Endometrium (tissue), 2 donors: ENCODE data around the gene COL23A1.
"Not testable (repeated sequence)": the region's sequence is repeated elsewhere in the genome, so short reads cannot be mapped to it uniquely, and the experiment has no call there.

Experiments
- FAIRE-seq: peaks from 2 replicates; lab custom pipeline; 2012; peaks lifted over from hg19 to GRCh38; lab: Jason Lieb, UNC
- donor health status: control.
- donor health status: control.

Gene COL23A1

GRCh38 chr5:178259623-178260536 lies 330.3 kb downstream of the COL23A1 start:
- no peak for FAIRE-seq

DNA sequence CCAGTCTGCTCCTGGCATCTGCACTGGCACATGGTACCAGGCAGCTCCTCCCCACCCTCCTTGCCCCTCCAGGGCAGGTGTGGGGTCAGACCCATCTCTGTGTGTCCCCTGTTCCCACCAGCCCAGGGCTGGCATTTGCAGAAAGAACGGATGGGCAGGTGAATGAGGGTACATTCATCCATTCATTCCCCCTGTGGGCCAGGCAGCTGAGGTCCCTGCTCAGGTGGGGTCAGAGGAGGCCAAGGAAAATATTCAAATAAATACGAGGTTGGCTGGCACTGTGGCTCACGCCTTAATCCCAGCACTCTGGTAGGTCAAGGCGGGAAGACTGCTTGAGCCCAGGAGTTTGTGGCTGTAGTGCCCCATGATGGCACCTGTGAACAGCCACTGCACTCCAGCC lies 332.5 kb downstream of the COL23A1 start:
- FAIRE-seq: no peak

DNA sequence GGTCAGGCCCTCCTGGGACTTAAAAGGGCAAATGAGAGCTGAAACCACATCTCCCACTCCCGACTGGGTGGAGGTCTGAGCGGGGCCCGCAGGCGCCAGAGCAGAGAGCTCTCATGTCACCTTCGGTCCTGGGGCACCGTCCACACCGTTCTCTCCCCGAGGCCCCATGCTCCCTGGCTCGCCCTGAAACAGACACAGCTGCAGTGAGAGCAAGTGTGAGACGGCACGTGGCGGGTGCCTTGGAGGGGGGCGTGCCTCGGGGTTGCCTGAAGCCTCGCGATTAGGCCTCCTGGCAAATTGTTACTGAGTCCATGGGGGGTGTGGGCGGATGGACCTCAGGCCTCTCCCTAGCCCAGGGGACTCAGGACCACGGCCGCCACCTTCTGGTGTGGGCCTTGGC lies 333.4 kb downstream of the COL23A1 start:
- FAIRE-seq: no peak

DNA sequence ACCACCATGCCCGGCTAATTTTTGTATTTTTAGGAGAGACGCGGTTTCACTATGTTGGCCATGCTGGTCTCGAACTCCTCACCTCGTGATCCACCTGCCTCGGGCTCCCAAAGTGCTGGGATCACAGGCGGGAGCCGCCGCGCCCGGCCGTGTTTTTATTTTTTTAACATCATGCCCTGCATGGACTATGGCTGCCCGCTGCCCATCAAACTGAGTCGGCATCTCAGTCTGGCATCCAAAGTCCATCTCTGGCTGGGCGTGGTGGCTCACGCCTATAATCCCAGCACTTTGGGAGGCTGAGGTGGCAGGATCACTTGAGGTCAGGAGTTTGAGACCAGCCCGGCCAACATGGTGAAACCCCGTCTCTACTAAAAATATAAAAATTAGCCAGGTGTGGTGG lies 336.6 kb downstream of the COL23A1 start:
- FAIRE-seq: not testable (repeated sequence)

DNA sequence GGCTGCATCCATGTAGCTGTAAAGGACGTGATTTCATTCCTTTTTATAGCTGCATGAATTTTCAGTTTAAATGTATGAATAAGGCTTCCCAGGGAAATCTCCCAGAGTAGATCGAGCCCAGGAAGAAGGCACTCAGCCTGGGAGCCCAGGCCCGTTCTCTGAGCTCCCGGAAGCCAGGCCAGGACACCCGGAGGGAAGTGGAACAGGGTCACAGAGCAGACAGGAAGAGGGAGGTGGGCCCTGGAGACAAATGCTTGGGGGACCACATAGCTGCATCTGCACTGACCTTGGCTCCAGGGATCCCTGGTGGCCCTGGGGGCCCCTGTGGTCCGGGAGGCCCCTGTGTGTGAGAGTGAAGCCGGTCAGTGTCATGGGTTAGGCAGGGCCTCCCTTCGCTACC lies 337.9 kb downstream of the COL23A1 start:
- no peak for FAIRE-seq

DNA sequence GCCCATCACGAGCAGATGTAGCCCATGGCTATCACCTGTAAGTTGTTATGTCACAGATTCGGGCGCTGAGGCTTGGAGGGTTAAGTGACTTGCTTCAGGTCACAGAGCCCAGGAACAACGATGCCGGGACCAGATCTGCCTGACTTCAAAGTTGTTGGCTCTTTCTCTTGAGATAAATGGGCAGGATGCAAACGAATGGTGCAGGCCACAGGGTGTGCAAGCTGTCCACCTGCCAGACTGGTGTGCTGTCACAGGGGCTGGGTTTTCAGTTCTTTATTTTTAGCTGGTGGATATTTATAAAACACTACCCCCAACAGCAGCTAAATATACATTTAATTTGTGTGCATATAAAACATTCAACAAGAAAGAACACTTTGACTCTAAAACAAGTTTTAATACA lies 339.9 kb downstream of the COL23A1 start:
- FAIRE-seq: no peak

- FAIRE-seq: no peak
Measured at GRCh38 chr5:178249191-178249989, 340.8 kb downstream of the COL23A1 start.

- no peak for FAIRE-seq
Measured at GRCh38 chr5:178248750-178249149, 341.4 kb downstream of the COL23A1 start.

- no peak for FAIRE-seq
Measured at GRCh38 chr5:178247481-178248456, 342.4 kb downstream of the COL23A1 start.

DNA sequence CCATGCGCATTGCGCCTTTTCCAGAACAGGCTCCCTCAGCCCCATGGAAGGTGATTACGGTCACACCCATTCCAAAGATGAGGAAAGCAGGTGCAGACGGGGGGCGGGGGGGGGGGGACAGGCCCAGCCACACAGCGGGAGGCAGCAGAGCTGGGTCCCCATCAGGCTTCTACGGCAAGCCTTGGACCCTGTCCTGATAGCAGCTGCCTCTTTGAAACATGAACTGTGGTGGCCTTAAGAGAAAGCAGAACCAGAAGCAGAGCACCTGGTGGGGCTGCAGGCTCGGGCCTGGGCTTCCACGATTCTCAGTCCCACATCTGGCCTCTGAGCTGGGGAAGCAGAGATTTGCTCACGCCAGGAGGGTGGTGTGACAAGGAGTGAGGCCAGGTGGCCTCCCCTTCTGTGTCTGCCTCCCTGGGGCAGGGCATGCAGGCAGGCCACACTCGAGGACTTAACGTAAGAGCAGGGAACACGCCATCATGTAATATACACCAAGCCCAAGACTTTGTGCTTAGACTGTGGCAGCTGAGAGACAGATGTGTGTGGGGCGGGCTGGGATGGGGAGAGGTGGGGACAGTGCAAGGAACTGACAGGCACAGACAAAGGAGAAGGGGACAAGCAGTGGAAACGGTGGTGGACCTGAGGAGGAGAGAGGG lies 343.4 kb downstream of the COL23A1 start:
- FAIRE-seq: no peak

DNA sequence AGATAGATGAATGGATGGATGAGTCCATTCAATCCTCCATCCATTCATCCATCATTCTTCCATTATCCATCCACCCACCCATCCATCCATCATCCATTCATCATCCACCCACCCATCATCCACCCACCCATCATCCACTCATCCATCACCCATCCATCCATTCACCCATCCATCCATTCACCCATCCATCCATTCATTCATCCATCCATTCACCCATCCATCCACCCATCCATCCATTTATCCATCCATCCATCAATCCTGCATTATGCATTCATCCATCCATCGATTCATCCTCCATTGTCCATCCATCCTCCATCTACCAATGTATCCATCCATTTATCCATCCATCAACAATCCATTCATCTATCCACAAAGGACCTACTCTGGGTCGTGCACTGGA lies 344.8 kb downstream of the COL23A1 start:
- FAIRE-seq: no peak

GRCh38 chr5:178244576-178244975 lies 345.6 kb downstream of the COL23A1 start:
- no peak for FAIRE-seq

- no peak for FAIRE-seq
Measured at GRCh38 chr5:178242416-178242815, 347.8 kb downstream of the COL23A1 start.

DNA sequence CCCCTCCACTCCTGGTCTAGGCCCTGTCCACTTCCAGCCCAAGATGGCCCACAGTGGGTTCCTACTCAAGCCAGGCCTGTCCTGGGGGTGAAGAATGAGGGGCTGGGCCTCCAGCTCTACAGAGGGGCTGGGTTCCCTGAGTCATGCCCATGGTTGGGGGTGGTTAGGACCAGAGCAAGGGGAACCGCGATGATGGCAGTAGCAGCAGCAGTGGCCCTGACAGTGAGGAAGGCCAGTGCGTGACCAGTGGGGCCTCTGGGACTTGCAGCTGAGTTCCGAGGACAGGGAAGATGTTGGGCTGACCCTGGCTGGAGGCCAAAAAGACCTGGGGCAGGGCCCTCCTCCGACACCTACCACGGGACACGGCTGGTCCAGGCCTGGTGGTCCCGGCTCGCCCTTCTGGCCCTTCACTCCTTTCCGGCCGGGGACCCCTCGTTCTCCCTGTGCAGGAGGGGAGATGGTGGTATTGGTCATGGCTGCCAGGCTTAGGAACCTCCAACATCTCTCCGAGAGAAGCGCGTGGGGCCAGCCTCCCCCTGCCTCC lies 348.4 kb downstream of the COL23A1 start:
- FAIRE-seq: no peak

- no peak for FAIRE-seq
Measured at GRCh38 chr5:178241231-178241663, 348.9 kb downstream of the COL23A1 start.

DNA sequence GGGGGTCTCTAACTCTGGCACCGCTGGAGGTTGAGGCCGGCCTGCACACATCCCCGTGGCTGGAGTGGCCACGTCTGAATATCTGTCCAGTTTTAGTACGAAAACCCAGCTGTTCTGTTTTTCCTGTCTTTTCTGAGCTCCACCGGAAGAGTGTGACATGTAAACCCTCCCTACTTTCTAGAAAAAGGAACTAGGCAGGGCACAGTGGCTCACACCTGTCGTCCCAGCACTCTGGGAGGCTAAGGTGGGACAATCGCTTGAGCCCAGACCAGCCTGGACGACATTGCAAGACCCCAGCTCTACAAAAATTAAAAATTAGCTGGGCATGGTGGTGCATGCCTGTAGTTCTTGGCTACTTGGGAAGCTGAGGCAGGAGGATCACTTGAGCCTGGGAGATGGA lies 349.4 kb downstream of the COL23A1 start:
- no peak for FAIRE-seq

DNA sequence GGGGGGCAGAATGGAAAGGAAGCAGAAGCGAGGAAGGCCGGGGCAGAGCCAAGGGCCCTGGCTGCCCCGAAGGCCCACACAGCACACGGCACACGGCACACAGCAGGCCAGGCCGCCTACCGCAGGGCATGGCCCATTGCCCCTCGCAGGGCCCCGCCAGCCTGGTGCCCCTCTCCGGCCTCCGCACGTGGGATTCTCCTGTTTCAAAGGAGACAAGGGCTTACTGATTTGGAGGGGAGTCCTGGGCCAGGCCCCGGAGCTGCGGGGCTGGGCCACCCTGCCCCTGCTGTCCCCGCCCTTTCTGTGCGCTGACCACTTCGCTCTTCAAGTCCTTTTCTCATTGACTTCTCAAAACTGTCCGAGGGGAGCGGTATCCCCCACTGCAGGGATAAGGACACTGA lies 349.9 kb downstream of the COL23A1 start:
- FAIRE-seq: no peak

DNA sequence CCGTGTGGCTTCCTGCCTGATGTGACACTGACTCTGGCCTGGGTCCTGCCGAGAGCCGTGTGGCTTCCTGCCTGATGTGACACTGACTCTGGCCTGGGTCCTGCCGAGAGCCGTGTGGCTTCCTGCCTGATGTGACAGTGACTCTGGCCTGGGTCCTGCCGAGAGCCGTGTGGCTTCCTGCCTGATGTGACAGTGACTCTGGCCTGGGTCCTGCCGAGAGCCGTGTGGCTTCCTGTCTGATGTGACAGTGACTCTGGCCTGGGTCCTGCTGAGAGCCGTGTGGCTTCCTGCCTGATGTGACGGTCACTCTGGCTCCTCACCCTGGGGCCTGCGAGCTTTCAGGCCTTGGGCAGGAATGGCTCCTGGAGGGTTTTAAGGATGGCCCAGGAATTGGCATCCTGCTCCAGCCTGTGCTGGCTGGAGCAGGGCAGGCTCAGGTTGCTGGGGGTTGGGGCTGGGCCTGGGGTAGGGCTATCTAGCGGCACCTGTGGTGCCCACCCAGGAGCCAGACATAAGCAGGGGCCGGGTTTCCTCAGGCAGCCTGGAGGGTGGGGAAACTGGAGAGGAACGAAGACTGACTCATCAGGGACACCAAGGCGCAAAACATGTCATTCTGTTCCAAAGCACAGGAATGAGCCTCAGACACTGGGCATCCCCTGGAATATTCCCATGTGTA lies 350.4 kb downstream of the COL23A1 start:
- peak; percentile 21 for FAIRE-seq

- FAIRE-seq: no peak
Measured at GRCh38 chr5:178238711-178239592, 351.2 kb downstream of the COL23A1 start.

GRCh38 chr5:178238313-178238635 lies 351.9 kb downstream of the COL23A1 start:
- no peak for FAIRE-seq
